ENCODE data around the gene RPS19BP1. TPM values are rescaled to one million over a fixed set of nuclear protein-coding genes. Genes with fewer than 3 reads are reported as not detected.

Gene RPS19BP1
- total and polyA plus RNA-seq, 2 of the 8 experiments (the other 6 are each of a cell fraction or from before 2014, with no cell fraction given) = 77.9 to 97.9 TPM

DNA sequence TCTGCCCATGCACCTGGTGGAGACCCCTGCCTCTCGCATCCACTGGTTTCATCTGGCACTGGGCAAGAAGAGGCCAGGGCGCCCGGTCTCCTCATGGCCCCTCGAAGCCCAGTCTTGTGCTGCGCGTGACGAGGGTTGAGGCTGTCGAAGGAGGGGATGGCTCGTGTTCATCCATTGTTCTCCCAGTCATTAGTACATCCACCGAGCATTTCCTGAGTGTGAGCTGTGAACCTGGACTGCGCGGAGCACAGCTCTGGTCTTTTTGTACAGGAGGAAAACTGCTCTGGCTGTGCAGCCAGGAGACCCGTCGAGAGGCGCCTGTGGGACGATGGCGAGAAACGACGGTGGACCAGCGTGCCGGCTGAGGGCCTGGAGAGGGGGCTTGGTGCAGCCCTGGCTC is 44.8 kb upstream of the RPS19BP1 start:
- no peaks in the 10 kb centered on the region for H4K20me1 ChIP-seq (replicated peaks in 1 of 2; ENCODE audit: control insufficient read depth in 1 of 2, insufficient read depth in 2 of 2, low read length in 2 of 2)
- H3K9ac ChIP-seq (replicated peaks in 1 of 4; ENCODE audit: extremely low read depth in 1 of 4, low read depth in 3 of 4, low read length in 3 of 4) = no peak overlapping the region
- no peak overlapping the region for H2BK15ac ChIP-seq (ENCODE audit: low read length)
- no peaks in the 10 kb centered on the region for H3K9me3 ChIP-seq (ENCODE audit: insufficient read depth in 2 of 2, low read depth in 1 of 2, low read length in 1 of 2)
- no peak overlapping the region for H4K91ac ChIP-seq (replicated peaks; ENCODE audit: insufficient read length, low read length)
- H3K23ac ChIP-seq (ENCODE audit: insufficient read length) = no peak overlapping the region
- no peaks in the 10 kb centered on the region for H3K36me3 ChIP-seq (ENCODE audit: control insufficient read depth in 2 of 4, insufficient read depth in 4 of 4, low read length in 3 of 4)
- POLR2A ChIA-PET (ENCODE audit: partially characterized antibody) = interaction anchor here (0.6 to 1.7 kb wide), 2 partner anchors 67 to 267 kb away, joined by 3 read pairs; no protein-coding TSS in a partner anchor
- H3K23me2 ChIP-seq (ENCODE audit: low read depth, low read length) = no peaks in the 10 kb centered on the region
- H3K4me3 ChIP-seq (ENCODE audit: extremely low read depth in 1 of 4, insufficient read depth in 2 of 4, low read depth in 3 of 4, low read length in 4 of 4) = no peak overlapping the region
- H3K4me2 ChIP-seq (ENCODE audit: insufficient read depth in 1 of 2, low read depth in 2 of 2, low read length in 2 of 2) = no peak overlapping the region
- FAIRE-seq (no peak), DNase-seq (ENCODE audit: low read depth in 1 of 2, low spot score in 2 of 2) (no peak)
- no peak overlapping the region for H3K56ac ChIP-seq (replicated peaks; ENCODE audit: insufficient read length, low read depth, low read length)
- H3K4me1 ChIP-seq (replicated peaks in 1 of 4; ENCODE audit: control insufficient read depth in 3 of 4, insufficient read depth in 4 of 4, low read length in 3 of 4) = peaks cover 0 to 6% (median 2%) of the 10 kb centered on the region in 4 experiments; a peak in 2 of 7 replicates
- no peak overlapping the region for H2BK120ac ChIP-seq (replicated peaks; ENCODE audit: low read depth, low read length)
- no peak overlapping the region for H3K4ac ChIP-seq (replicated peaks; ENCODE audit: insufficient read length, low read depth, low read length)
- H2BK20ac ChIP-seq (ENCODE audit: low read length) = no peak overlapping the region
- CTCF ChIA-PET (ENCODE audit: partially characterized antibody) = interaction anchor here (0.8 to 9.0 kb wide), 3 partner anchors 17 to 47 kb away, joined by 3 to 47 read pairs (median 4); no protein-coding TSS in a partner anchor
- no peak overlapping the region for H4K8ac ChIP-seq (ENCODE audit: extremely low read depth, insufficient read depth, low read length)
- no peak overlapping the region for H3K18ac ChIP-seq (ENCODE audit: extremely low read depth, low read length)
- H2AK5ac ChIP-seq (ENCODE audit: low read depth, low read length) = no peak overlapping the region
- WGBS, 2 experiments (ENCODE audit: extremely low coverage in 1 of 2, insufficient coverage in 1 of 2, insufficient read length in 1 of 2, insufficient replicate concordance in 2 of 2, low coverage in 1 of 2, low lambda C conversion rate in 2 of 2, missing lambda C conversion rate in 1 of 2) = 95% methylated on average over 21 of the region's 21 CpGs; no CpG with 5 or more reads in 1 of the 2 experiments
- H2BK12ac ChIP-seq (ENCODE audit: low read depth, low read length) = no peak overlapping the region
- no peak overlapping the region for H2AFZ ChIP-seq (ENCODE audit: low read length)
- no peaks in the 10 kb centered on the region for H3K79me2 ChIP-seq (ENCODE audit: control insufficient read depth in 1 of 2, insufficient read depth in 2 of 2, low read length in 2 of 2)
- no peak overlapping the region for H3K14ac ChIP-seq (ENCODE audit: insufficient read length)
- H2BK5ac ChIP-seq (ENCODE audit: low read depth, low read length) = no peak overlapping the region
- no peaks in the 10 kb centered on the region for H3K79me1 ChIP-seq (ENCODE audit: low read depth, low read length)
- H4K5ac ChIP-seq (ENCODE audit: insufficient read length, low read depth, low read length) = no peak overlapping the region
- H3K27me3 ChIP-seq (replicated peaks in 1 of 4; ENCODE audit: control insufficient read depth in 3 of 4, extremely low read depth in 1 of 4, insufficient read depth in 3 of 4, low read length in 3 of 4) = peaks cover 0 to 2% (median 0%) of the 10 kb centered on the region in 4 experiments; a peak in 1 of 7 replicates
- H3K27ac ChIP-seq (ENCODE audit: low read depth, low read length) = no peak overlapping the region
